HTERT RPE-1 (cell line): ENCODE results near the gene PPP1R13L.
"Not testable (repeated sequence)": the region's sequence is repeated elsewhere in the genome, so short reads cannot be mapped to it uniquely, and the experiment has no call there.

Source experiments
- in situ Hi-C: fragments of 300-500 bp; cut with MboI; formaldehyde crosslinking; loops from 4 replicates; pipeline ENCODE4 v1.14.3; 2020; ENCODE audit warnings: low sequenced_read_pairs

The PPP1R13L gene

GRCh38 chr19:45349126-45349415 is 55.8 kb downstream of the PPP1R13L start:
- in situ Hi-C loops: no loop called here

DNA sequence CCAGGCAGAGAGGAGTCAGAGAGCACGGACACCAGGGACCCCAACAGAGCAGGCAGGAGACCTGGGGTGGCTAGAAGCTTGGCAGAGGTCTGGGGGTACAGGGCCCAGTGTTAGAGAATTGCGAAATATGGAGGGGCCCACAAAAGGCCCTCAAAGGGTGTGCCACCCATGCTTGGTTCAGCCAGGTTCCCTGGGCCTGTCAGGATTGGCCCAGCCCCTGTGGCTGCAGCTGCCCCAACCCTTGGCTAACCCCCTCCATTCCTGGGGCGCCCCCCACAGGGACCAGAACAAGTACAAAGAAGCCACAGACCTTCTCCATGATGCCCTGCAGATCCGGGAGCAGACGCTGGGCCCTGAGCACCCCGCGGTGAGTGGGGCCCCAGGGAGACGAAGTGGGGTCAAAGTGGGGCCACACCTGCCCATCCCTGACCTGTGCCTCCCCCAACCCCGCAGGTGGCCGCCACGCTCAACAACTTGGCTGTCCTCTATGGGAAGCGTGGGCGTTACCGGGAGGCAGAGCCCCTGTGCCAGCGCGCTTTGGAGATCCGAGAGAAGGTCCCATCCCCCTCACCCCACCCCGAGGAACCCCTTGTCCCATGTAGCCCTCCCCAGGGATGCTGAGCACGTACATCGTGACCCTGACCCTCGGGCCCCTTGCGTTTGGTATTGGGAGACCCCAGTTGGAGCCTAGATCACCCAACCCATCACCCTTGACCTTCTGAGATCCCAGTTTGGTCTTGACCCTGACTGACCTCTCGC is 56.3 kb downstream of the PPP1R13L start:
- in situ Hi-C loops: no loop called here

GRCh38 chr19:45347570-45348366 is 57.1 kb downstream of the PPP1R13L start:
- in situ Hi-C loops: no loop called here

GRCh38 chr19:45346449-45346848 is 58.4 kb downstream of the PPP1R13L start:
- in situ Hi-C loops: no loop called here

GRCh38 chr19:45345506-45345860 is 59.4 kb downstream of the PPP1R13L start:
- in situ Hi-C loops: no loop called here

DNA sequence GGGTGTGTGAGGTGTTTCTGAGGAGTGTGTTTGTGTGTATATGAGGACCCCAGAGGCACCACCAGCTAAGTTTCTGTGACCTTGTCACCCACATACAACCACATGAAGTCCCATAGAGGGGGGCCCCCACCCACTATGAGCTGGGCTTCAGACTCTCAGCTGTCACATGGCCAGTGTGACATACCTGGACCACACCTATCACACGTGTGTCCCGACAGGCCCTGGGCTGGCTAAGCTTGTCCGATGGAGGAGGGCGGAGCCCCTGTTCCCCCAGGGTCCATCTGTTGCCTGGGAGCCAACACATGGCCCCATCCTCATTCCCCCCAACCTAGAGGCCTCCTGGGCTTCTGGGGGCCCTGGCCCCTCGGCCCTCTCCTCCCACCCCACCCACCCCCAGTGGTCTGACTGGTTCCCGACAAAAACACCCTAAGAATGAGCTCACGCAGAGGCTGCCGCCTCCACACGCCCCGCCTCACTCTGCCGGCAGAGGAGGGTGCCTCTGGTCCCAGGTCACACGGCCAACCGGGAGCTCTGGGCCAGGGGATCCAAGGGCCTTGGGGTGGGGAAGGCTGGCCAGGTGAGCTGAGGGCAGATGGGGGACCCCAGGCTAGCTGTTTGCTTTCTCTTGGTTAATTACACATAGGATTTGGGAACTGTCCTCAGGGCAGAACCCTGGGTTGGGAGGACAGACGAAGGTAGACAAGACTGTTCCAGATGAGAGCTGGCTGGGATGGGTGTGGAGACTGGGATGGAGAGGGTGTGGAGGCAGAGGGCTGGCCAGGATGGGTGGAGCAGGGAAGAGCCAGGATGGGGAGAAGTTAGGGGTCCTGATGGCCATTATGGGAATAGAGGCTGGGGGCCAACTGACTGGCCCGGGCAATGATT is 60.0 kb downstream of the PPP1R13L start:
- in situ Hi-C loops: no loop called here

GRCh38 chr19:45342911-45343310 is 62.0 kb downstream of the PPP1R13L start:
- in situ Hi-C loops: no loop called here

DNA sequence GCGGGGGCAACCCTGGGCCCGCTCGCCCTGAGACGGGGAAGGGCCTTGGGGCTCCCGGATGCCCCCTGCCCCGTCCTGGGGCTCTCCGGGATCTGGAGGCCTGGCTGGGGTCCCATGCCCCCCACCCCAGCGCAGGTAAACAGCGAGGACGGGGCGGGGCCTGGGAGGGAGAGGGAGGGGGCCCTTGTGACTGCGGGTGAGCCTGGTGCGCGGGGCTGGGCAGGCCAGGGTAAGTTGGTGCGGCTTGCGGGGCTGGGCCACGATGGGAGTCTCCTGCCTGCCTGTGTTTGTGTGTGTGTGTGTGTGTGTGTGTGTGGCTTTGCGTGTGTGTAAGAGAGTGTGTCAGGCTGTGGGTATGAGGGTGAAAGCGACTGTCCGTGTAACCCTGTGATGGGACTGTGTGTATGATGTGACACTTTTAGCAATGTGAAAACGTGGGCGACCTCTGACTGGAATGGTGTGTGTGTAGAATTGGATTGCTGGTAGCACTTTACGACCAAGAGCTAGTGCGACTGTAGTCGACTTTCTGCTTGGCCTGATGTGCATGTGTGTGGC is 63.9 kb downstream of the PPP1R13L start:
- in situ Hi-C loops: no loop called here

DNA sequence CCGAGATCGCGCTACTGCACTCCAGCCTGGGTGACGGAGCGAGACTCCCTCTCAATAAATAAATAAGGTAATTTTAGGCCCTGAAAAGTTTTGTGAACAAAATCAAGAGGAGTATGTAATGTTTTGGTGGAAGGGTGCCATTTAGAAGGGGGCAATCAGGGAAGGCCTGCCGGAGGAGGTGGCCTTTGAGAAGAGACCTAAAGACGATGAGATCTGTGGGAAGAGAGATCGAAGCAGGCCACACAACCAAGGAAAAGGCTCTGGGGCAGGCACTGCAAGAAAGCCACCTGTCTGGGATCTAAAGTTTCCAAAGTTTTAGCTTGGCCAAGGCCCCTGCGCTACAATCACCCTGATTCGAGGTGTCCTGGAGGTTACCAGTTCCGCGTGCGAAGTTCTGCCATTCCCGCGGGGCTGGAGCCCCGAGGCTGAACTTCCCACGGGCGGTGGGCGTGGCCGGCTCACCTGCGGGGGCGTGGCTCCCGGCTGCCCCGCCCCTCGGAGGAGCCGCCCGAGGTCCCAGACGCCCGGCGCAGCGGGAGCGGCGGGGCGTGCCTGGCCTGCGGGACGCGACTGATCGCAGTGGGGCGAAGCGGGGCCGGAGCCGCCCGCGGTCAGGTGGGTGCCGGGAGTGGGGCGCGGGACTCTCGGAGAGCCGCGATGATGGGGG is 64.5 kb downstream of the PPP1R13L start, which contains the start of gene KLC3:
Gene KLC3, plus strand, starts transcription at position 519 of the 667 bp plus-strand sequence. CDS start 4,792 bp downstream, outside the sequence.
- in situ Hi-C loops: no loop called here

DNA sequence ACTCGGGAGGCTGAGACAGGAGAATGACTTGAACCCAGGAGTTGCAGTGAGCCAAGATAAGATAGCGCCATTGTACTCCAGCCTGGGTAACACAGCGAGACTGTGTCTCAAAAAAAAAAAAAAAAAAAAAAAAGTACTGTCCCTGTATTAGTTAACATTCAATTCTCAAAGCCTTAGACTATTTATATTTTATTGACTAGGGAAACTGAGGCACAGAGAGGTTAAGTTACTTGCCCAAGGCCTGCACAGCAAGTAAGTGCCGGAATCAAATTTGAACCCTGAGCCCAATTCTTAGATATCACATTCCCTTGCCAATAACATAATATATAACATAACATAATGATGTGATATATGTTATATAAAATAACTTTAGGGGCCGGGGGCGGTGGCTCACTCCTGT is 65.2 kb downstream of the PPP1R13L start:
- in situ Hi-C loops: no loop called here

DNA sequence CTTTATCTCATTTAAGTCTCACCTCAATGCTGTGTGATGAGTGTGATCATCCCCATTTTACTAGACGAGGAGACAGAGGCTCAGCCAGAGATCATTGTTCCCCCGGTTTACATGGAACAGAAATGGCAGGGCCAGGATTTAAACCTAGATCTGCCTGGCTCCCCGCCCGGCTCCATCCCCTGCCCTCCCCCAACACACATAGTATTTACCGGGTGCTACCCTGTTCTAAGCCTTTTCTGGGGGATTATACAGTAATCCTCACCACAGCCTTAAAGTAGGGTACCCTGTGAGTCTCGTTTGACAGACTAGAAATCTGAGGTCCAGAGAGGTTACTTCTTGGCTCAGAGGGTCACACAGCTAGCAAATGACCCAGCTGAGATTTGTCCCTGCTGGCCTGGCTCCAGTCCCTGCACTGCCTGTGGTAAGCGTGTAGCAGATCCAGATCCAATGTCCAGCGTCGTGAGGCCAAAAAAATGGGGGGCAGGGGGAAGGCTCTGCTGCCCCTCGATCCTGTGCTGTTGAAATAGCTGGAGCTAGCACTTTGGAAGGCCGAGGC is 68.1 kb downstream of the PPP1R13L start:
- in situ Hi-C loops: no loop called here

- in situ Hi-C loops: not testable (repeated sequence)
Measured at GRCh38 chr19:45334881-45335280, 70.0 kb downstream of the PPP1R13L start.

- in situ Hi-C loops: no loop called here
Measured at GRCh38 chr19:45333609-45334303, 71.1 kb downstream of the PPP1R13L start.

DNA sequence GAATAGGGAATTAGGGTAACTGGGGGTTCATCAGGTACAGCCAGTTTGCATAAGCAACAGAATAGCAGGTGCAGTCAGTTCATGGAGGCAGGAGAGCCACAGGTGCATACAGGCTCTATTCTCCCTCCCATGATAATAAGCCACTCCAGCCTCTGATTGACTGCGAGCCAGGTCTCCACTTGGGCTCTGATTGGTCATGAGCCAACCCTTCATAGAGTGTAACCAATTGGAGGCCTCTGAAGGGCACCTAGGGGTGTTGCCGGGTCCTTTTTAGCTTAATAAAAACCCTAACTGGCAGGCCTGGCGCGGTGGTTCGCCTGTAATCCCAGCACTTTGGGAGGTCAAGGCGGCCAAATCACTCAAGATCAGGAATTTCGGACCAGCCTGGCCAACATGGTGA is 73.5 kb downstream of the PPP1R13L start:
- in situ Hi-C loops: no loop called here
